ENCODE data around the gene SEC22C. TPM values are rescaled to one million over a fixed set of nuclear protein-coding genes. Genes with fewer than 3 reads are reported as not detected.

SEC22C gene
- total RNA-seq, 1 donor from 2014 or later: 55.0 TPM

DNA sequence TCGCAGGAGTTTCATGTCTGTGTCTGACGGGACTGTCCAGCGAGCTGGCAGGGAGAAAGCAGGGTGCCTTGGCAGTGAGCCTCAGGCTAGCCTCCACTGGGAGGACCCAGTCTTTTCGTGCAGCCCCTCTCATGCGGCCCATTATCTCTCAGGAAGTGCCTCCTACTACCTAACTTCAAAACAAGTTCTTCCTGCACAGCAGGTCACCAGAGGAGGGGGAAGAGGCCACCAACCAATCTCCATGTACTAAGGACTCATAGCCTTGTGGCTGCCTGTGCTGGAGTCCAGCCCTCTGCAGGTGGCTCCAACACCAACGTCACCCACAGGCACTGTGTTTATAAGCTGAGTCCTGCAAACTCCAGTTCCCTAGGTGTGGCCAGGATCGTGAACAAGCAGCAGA lies 74.5 kb downstream of the SEC22C start:
- Histone ChIP-seq H3K4me3 (ENCODE audit: low read depth, low read length) (no peak overlapping the region), H3K36me3 (ENCODE audit: control insufficient read depth, insufficient read depth, low read length) (no peaks in the 10 kb centered on the region), H3K27me3 (ENCODE audit: control insufficient read depth, insufficient read depth, low read length) (no peaks in the 10 kb centered on the region)
- FAIRE-seq (no peak), DNase-seq (ENCODE audit: low read depth) (peak; percentile 20)
- TF ChIP-seq, protein P1, sequence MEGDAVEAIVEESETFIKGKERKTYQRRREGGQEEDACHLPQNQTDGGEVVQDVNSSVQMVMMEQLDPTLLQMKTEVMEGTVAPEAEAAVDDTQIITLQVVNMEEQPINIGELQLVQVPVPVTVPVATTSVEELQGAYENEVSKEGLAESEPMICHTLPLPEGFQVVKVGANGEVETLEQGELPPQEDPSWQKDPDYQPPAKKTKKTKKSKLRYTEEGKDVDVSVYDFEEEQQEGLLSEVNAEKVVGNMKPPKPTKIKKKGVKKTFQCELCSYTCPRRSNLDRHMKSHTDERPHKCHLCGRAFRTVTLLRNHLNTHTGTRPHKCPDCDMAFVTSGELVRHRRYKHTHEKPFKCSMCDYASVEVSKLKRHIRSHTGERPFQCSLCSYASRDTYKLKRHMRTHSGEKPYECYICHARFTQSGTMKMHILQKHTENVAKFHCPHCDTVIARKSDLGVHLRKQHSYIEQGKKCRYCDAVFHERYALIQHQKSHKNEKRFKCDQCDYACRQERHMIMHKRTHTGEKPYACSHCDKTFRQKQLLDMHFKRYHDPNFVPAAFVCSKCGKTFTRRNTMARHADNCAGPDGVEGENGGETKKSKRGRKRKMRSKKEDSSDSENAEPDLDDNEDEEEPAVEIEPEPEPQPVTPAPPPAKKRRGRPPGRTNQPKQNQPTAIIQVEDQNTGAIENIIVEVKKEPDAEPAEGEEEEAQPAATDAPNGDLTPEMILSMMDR (IDR thresholded peaks at IDR 0.05; ENCODE audit: insufficient read depth, low read length, severe bottlenecking): peak; percentile 3

DNA sequence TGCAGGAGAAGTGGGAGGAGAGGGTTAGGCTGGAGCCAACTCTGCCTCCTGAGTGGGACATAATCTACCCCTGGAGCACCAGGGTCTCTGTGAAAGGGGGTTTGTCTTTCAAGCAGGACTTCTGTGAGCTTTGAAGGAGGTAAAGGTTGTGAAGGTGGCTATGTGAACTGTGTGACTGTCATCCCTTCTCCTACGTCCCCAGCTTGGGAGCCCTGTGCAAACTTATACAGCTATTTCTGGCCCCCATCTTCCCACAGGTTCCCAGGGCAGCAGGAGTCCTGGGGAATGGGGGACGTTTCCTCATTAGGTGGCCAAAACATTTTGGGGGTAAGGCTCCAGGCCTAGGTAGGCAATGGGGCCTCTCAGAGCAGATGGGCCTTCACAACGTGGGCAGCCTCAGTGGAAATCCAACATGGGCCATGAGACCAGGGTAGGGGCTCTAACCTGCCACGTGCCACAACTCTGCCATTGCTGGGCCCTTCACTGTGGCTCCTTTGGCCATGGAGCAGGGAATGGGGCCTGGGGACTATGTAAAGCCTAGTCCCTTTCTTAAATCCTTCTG lies 75.8 kb downstream of the SEC22C start:
- no peak for DNase-seq (ENCODE audit: low read depth)
- Histone ChIP-seq H3K27me3 (ENCODE audit: control insufficient read depth, insufficient read depth, low read length) (peaks cover 3% of the 10 kb centered on the region), H3K4me3 (ENCODE audit: low read depth, low read length) (no peak overlapping the region), H3K36me3 (ENCODE audit: control insufficient read depth, insufficient read depth, low read length) (no peaks in the 10 kb centered on the region)
- FAIRE-seq: peak; percentile 64
- TF ChIP-seq, protein P1 (IDR thresholded peaks at IDR 0.05; ENCODE audit: insufficient read depth, low read length, severe bottlenecking): no peak

DNA sequence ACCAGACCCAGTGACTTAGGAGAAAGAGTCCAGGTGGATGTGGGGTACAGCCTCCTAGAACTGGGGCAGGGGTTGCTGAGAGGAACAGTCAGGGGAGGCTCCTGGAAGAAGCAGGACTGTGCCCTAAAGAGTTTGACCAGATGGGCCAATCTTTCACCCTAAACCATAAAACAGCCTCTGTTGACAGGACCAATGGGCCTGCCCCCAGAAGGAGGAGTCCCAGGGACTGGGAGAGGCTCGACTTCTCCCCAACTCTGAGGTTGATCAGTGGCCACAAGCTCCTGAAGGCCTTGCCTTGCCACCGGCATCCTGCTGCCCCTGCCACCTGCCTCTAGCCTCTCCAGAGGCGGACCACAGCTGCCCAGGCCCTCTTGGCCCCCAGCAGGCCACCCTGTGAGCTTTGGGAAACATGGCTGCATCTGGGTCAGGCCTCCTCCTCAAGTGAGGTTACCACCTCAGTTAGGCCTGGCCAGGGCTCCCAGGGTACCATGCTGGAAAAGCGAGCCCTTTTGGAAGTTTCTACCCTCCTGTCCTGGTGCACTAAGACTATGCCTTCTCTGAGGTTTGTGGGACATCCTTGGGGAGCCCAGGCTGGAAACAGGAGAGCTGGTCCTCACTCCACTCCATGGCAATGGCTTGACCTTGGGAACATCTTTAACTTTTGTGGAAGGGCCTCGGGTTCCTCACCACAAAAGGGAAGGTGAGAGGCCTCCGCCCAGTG lies 76.5 kb downstream of the SEC22C start:
- Histone ChIP-seq H3K4me3 (ENCODE audit: low read depth, low read length) (no peak overlapping the region), H3K36me3 (ENCODE audit: control insufficient read depth, insufficient read depth, low read length) (no peaks in the 10 kb centered on the region), H3K27me3 (ENCODE audit: control insufficient read depth, insufficient read depth, low read length) (peaks cover 4% of the 10 kb centered on the region)
- FAIRE-seq (no peak), DNase-seq (ENCODE audit: low read depth) (no peak)
- TF ChIP-seq, protein P1 (IDR thresholded peaks at IDR 0.05; ENCODE audit: insufficient read depth, low read length, severe bottlenecking): no peak

DNA sequence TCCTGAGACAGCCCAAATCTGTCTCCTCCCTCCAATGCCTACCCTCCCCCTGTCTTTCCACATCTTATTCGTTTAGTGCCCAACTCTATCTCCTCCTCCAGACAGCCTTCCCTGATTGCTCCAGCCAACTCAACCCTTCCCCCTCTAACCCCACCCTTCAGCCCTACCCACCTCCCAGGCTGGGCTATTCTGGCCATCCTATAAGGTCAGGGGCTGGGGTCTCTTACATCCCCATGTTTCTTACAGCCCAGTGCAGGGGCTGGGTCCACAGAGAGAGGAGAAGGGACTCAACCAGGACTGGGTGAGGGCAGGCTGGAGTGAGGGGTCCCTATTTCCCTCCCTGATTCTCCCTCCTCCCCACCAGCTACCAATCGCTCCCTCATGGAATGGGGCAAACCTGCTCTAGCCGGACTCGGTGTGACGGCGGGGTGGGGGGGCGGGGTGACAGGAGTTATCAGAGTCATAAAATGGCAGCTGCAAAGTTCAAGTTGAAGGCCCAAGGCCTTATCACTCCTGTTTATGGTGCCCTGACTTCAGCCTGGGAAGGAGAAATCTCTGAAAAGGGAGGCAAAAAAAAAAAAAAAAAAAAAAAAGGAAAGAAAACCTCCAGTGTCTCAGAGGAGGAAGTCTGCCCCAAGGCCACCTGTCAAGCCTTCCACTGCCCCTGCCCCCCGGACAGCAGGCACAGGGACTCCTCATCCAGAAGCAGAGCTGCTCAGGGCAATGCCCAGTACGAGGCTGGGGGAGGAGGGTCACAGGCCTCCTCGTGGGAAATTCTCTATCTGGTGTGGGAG lies 77.2 kb downstream of the SEC22C start:
- no peak for DNase-seq (ENCODE audit: low read depth)
- TF ChIP-seq, protein P1 (IDR thresholded peaks at IDR 0.05; ENCODE audit: insufficient read depth, low read length, severe bottlenecking): no peak
- H3K27me3 ChIP-seq (ENCODE audit: control insufficient read depth, insufficient read depth, low read length): peaks cover 4% of the 10 kb centered on the region
- H3K4me3 ChIP-seq (ENCODE audit: low read depth, low read length): no peak overlapping the region
- H3K36me3 ChIP-seq (ENCODE audit: control insufficient read depth, insufficient read depth, low read length): no peaks in the 10 kb centered on the region
- FAIRE-seq: no peak

DNA sequence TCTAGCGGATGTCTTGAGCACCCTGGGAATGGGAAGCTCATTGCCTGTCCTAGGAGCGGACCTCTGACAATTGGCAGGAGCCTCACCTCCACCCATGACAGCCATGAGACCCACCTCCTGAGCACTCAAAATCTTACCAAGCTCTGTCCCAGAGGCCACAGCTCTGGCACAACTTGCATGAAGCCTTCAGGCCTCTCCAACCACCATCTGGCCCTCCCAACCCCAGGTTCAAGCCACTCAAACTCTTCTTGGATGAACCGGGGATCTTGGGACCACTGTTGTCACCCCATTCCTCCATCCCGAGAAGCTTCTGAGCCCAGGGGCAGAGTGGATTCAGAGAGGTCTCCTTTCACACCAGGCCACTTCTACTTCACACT lies 77.8 kb downstream of the SEC22C start:
- no peak for DNase-seq (ENCODE audit: low read depth)
- peaks cover 4% of the 10 kb centered on the region for H3K27me3 ChIP-seq (ENCODE audit: control insufficient read depth, insufficient read depth, low read length)
- no peaks in the 10 kb centered on the region for H3K36me3 ChIP-seq (ENCODE audit: control insufficient read depth, insufficient read depth, low read length)
- no peak overlapping the region for H3K4me3 ChIP-seq (ENCODE audit: low read depth, low read length)
- TF ChIP-seq, protein P1 (IDR thresholded peaks at IDR 0.05; ENCODE audit: insufficient read depth, low read length, severe bottlenecking): no peak
- no peak for FAIRE-seq

All from bronchial epithelial cell (primary cell).